WTC11 (cell line): ENCODE measurements around the gene GALR3.

Experiments
- ATF1 ChIP-seq: sonication (generic); formaldehyde crosslinking; IDR thresholded peaks from 2 replicates; pipeline ENCODE4 v1.8.1; 2023; ENCODE audit warnings: mild to moderate bottlenecking, moderate library complexity, missing genetic modification reagents
- ATF3 ChIP-seq: sonication (generic); formaldehyde crosslinking; conservative IDR thresholded peaks from 2 replicates; pipeline ENCODE4 v1.8.1; 2022; ENCODE audit warnings: mild to moderate bottlenecking, missing genetic modification reagents
- CREB1 ChIP-seq: sonication (generic); formaldehyde crosslinking; IDR thresholded peaks from 2 replicates; pipeline ENCODE4 v1.8.0; 2023; ENCODE audit warnings: mild to moderate bottlenecking, missing genetic modification reagents
- CTCF ChIP-seq: fragments of 200-600 bp; IDR thresholded peaks from 2 replicates; pipeline ENCODE4 v1.8.0; 2022; ENCODE audit warnings: antibody characterized with exemption
- ELF4 ChIP-seq: sonication (generic); formaldehyde crosslinking; IDR thresholded peaks from 2 replicates; pipeline ENCODE4 v1.8.1; 2022; ENCODE audit warnings: low read depth, mild to moderate bottlenecking, moderate library complexity, missing genetic modification reagents
- ETV6 ChIP-seq: sonication (generic); formaldehyde crosslinking; IDR thresholded peaks from 2 replicates; pipeline ENCODE4 v1.8.1; 2022; ENCODE audit warnings: mild to moderate bottlenecking, missing genetic modification reagents
- KAT7 ChIP-seq: sonication (generic); formaldehyde crosslinking; IDR thresholded peaks from 2 replicates; pipeline ENCODE4 v1.8.1; 2023; ENCODE audit warnings: missing genetic modification reagents, mild to moderate bottlenecking, borderline replicate concordance
- NR3C1 ChIP-seq: sonication (generic); formaldehyde crosslinking; conservative IDR thresholded peaks from 2 replicates; pipeline ENCODE4 v1.8.1; 2023; ENCODE audit warnings: low read depth, mild to moderate bottlenecking, missing genetic modification reagents
- SP1 ChIP-seq: sonication (generic); formaldehyde crosslinking; conservative IDR thresholded peaks from 2 replicates; pipeline ENCODE4 v1.8.1; 2022; ENCODE audit warnings: missing genetic modification reagents
- TP53 ChIP-seq: sonication (generic); formaldehyde crosslinking; IDR thresholded peaks from 2 replicates; pipeline ENCODE4 v1.8.1; 2023; ENCODE audit warnings: mild to moderate bottlenecking, missing genetic modification reagents
- USF1 ChIP-seq: sonication (generic); formaldehyde crosslinking; IDR thresholded peaks from 2 replicates; pipeline ENCODE4 v1.8.0; 2022; ENCODE audit warnings: mild to moderate bottlenecking, missing genetic modification reagents
- ZNF138 ChIP-seq: sonication (generic); formaldehyde crosslinking; conservative IDR thresholded peaks from 2 replicates; pipeline ENCODE4 v1.8.1; 2022; ENCODE audit warnings: mild to moderate bottlenecking, moderate library complexity, missing genetic modification reagents
- ZNF263 ChIP-seq: sonication (generic); formaldehyde crosslinking; IDR thresholded peaks from 2 replicates; pipeline ENCODE4 v1.8.1; 2022; ENCODE audit warnings: low read depth, mild to moderate bottlenecking, moderate library complexity, missing genetic modification reagents
- ZNF532 ChIP-seq: fragments of 250-450 bp; sonication (Bioruptor Pico); IDR thresholded peaks from 2 replicates; pipeline ENCODE4 v1.9.0; 2021; ENCODE audit warnings: mild to moderate bottlenecking, borderline replicate concordance

GRCh38 chr22:37796079-37796478, 27.1 kb upstream of the GALR3 start:
- TF ChIP-seq ATF1 (no peak), CTCF (no peak), TP53 (CRISPR knock-in tag) (no peak), KAT7 (CRISPR knock-in tag) (no peak), ETV6 (CRISPR knock-in tag) (no peak), NR3C1 (CRISPR knock-in tag) (no peak), SP1 (CRISPR knock-in tag) (no peak), CREB1 (CRISPR knock-in tag) (no peak), ELF4 (CRISPR knock-in tag) (no peak), ATF3 (no peak), ZNF263 (CRISPR knock-in tag) (no peak), ZNF138 (no peak), USF1 (CRISPR knock-in tag) (no peak), ZNF532 (CRISPR knock-in tag) (no peak)
